Amniotic epithelial cell (primary cell): ENCODE results near the gene NPHS1.
A peak's percentile ranks its signal among the peaks of the same experiment; 100 is the strongest.
"Not testable (repeated sequence)": the region's sequence is repeated elsewhere in the genome, so short reads cannot be mapped to it uniquely, and the experiment has no call there.

Source experiments
- DNase-seq: peaks from one replicate; pipeline ENCODE4 v3.0.0-alpha.2; 2010; ENCODE audit warnings: low read depth

The NPHS1 gene, protein sequence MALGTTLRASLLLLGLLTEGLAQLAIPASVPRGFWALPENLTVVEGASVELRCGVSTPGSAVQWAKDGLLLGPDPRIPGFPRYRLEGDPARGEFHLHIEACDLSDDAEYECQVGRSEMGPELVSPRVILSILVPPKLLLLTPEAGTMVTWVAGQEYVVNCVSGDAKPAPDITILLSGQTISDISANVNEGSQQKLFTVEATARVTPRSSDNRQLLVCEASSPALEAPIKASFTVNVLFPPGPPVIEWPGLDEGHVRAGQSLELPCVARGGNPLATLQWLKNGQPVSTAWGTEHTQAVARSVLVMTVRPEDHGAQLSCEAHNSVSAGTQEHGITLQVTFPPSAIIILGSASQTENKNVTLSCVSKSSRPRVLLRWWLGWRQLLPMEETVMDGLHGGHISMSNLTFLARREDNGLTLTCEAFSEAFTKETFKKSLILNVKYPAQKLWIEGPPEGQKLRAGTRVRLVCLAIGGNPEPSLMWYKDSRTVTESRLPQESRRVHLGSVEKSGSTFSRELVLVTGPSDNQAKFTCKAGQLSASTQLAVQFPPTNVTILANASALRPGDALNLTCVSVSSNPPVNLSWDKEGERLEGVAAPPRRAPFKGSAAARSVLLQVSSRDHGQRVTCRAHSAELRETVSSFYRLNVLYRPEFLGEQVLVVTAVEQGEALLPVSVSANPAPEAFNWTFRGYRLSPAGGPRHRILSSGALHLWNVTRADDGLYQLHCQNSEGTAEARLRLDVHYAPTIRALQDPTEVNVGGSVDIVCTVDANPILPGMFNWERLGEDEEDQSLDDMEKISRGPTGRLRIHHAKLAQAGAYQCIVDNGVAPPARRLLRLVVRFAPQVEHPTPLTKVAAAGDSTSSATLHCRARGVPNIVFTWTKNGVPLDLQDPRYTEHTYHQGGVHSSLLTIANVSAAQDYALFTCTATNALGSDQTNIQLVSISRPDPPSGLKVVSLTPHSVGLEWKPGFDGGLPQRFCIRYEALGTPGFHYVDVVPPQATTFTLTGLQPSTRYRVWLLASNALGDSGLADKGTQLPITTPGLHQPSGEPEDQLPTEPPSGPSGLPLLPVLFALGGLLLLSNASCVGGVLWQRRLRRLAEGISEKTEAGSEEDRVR (N-terminal part only)

DNA sequence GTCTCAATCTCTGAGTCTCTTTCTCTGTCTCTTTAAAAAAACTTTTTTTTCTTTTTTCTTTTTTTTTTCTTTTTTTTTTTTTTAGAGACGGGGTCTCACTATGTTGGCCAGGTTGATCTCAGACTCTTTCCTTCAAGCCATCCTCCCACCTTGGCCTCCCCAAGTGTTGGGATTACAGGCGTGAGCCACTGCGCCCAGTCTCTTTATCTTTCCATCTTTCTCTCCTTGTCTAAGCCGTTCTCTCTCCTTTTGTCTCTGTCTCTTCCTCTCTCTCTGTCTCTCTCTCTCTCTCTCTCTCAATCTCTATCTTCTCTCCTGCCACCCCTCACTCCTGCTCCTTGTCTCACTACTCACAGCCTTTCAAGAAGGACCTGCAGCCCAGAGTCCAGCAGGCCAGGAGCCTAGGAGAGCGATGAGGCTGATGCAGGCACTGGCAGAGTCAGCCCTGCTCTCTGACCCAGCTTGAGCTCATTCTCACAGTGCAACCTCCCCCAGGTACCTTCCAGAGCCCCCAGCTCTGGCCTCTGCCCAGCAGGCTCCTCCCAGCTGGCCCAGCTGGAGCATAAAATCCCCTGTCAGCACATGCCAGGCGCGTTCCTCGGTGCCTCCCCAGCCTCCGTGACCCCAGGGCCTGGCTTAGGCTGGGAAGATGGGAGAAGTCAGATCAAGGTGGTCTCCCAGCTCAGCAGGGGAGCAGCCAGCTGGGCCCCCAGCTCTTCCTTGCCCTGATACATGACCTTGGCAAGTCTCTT lies at the start of gene NPHS1:
TSS of gene NPHS1 (minus strand) at position 476 of the 752 bp plus-strand sequence. CDS start 667 bp downstream, outside the sequence.
- no peak for DNase-seq

DNA sequence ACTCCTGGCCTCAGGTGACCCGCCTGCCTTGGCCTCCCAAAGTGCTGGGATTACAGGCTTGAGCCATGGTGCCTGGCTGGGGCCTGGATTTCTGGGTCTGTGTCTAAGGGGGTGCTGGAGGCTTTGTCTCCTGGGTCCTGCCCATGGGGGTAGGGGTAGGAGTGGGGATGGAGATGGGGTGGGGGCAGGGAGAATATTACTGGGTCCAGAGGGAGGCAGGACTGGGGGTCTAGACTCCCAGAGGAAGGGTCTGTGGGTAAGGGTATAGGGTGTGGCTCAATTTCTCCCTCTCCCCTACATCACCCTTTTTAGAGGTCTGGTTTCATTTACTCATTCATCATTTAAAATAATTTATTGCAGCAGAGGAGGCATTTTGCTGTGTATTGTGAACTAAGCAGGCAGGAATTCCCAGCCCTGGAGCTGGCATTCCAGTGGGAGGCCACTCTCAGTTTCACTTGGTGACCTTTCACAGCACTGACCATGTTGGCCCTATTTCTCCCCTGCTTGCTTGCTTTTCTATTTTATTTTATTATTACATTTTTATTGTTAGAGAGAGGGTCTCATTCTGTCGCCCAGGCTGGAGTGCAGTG lies 48.8 kb upstream of the NPHS1 start:
- DNase-seq, result peak; percentile 57

DNA sequence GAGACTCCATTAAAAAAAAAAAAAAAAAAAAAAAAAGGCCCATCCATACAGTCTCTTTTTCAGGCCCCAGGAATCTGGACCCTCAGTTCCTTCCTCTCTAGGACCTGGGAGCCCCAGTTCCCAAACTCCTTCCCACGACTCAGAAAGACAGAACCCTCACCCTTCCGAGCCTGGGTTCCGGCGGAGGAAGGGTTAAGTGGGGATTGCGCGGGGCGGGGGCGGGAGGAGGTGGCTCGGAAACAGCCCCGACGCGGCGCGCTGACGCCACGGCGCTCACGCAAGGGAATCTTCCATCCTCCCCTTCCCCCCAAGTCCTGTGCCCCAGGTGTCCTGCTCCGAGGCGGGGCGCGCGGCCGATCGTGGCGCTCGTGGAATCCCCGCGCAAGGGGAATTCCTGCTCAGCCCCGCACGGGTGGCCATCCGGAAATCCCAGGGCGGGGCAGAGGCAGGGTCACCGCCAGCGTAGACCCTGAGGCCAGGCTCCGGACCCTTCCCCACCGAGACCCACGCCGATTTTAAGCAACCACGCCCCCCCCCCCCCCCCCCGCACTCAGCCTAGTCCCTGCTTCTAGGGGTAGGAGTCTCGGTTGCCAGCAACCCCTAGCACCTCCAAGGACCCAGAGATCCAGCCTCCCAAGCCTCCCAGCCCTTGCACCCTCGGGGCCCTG lies 47.4 kb upstream of the NPHS1 start:
- DNase-seq, result peak; percentile 79

DNA sequence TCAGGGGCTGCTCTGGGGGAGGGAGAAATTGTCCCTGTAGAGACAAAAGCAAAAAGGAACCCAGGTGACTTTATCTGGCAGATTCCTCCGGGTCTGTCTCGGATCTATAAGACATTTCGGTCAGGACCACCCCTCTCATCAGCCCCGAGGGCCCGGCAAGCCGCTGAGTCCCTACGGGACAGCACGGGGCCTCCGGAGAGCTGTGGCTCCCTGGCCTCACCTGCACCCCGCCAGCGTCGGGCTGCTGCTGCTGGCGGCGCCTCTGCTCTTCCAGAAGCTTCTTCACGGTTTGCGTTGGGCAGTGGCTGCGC lies 46.1 kb upstream of the NPHS1 start:
- no peak for DNase-seq

DNA sequence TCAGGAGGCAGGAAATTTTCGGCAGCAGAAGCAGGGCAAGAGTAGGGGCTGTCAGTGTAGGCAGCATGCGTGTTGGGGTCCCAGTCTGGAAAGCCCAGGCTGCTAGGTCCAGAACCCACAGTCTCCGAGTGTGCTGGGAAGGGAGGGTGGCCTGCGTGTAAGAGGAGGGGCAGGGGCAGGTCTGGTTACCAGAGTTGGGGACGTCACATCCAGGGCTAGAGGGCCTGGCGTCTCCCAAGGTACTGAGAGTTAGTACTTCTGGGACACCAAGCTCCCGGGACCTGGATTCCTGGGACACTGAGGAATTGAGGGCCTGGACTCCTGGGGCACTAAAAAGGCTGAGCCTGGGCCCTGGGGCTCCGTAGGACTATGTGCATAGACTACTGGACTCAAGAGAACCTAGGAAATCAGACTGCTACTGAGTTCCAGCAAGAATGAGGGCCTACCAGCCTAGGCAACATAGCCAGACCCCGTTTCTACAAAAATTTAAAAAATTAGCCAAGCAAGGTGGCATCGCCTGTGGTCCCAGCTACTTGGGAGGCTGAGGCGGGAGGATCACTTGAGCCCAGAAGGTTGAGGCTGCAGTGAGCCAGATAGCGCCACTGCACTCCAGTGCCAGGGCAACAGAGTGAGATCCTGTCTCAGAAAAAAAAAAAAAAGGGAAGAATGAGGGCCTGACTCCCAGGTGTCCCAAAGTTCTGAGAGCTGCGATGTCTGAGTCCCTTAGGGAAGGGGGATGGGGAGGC lies 45.6 kb upstream of the NPHS1 start:
- no peak for DNase-seq

DNA sequence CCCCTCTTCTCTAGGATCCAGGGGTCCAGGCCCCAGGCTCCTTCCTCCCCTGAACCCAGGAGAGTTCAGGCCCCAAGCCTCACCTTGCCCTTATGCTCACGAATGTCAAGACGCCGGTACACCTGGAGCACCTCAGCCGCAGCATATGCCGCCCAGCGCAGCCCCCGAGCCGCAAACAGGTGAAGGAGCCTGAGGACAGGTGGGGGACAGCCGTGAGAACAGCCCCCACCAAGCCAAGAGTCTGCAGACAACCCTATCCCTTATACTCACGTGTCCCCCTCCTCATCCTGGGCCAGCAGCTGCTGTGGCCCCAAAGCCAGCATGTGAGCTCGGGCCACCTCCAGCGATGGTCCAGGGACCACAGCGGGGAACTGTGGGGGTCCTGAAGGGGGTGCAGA lies 44.3 kb upstream of the NPHS1 start:
- no peak for DNase-seq

DNA sequence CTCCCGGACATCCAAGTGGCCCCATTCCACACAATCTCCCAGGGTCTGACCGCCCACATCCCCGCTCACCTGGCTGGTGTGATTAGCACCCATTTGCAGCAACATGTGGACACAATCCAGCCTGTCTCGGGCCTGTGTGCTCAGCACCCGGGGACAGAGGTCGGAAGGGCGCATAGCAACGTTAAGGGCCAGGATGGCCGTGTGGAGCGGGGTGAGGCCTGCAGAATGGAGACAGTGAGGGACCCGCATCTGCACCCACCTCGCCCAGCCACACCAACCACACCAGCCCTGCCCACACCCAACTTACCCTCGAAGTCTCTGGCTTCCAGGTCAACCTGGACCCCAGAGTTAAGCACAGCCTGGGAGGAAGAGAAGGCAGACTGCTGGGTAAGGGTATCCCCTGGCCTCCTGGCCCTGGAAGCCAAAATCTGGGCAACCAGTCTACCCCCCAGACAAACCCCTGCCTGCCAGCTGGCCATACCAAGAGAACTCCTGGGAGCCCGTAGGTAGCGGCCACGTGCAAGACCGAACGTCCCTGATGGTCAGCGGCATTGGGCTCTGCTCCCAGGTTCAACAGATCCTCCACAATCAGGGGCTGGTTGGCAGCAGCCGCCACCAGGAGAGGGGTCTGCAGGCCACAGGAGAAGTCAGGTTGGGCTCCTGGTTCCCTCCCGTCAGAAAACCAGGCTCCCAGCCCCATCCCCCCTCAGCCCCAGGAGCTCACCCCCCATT lies 43.8 kb upstream of the NPHS1 start:
- no peak for DNase-seq

DNA sequence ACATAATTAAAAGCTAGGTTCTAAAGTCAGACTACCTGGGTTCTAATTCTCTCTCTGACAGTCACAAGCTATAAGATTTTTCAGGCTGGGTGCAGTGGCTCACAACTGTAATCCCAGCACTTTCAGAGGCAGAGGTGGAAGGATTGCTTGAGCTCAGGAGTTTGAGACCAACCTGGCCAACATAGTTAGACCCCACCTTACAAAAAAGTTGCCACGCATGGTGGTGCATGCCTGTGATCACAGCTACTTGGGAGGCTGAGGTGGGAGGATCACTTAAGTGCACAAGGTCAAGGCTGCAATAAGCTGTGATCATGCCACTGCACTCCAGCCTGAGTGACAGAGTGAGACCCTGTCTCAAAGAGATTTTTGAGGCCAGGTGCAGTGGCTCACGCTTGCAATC lies 42.0 kb upstream of the NPHS1 start:
- no peak for DNase-seq

DNA sequence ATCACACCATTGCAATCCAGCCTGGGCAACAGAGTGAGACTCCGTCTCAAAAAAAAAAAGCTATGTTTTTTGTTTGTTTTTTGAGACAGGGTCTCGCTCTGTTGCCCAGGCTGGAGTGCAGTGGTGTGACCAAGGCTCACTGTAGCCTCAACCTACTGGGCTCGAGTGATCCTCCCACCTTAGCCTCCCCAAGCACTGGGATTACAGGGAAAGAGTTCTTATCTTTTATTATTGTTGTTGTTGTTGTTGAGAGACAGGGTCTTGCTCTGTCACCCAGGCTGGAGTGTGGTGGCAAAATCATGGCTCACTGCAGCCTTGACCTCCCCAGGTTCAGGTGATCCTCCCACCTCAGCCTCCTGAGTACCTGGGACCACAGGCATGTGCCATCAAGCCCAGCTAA lies 39.5 kb upstream of the NPHS1 start:
- DNase-seq, result not testable (repeated sequence)

DNA sequence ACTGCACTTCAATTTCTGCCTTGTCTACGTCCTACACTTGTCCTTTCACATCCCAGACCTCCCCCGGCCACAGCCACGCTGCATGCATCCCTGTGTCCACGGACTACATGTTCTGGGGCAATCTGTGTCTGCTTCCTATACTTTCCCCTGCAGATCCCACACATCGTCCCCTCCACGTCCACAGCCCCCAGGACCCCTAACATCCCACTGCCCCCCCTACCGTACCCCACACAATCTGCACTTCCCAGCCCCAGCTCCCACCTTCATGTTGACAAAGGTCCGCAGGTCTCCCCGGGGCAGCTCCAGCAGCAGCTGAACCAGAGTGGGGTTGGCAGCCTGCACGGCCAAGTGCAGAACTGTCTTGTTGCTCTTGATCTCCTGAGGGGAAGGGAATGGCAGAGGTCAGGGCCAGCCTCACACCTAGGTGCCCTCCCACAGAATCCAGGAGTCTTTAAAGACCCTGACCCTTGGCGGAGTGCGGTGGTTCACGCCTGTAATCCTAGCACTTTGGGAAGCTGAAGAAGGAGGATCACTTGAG lies 37.9 kb upstream of the NPHS1 start:
- no peak for DNase-seq

DNA sequence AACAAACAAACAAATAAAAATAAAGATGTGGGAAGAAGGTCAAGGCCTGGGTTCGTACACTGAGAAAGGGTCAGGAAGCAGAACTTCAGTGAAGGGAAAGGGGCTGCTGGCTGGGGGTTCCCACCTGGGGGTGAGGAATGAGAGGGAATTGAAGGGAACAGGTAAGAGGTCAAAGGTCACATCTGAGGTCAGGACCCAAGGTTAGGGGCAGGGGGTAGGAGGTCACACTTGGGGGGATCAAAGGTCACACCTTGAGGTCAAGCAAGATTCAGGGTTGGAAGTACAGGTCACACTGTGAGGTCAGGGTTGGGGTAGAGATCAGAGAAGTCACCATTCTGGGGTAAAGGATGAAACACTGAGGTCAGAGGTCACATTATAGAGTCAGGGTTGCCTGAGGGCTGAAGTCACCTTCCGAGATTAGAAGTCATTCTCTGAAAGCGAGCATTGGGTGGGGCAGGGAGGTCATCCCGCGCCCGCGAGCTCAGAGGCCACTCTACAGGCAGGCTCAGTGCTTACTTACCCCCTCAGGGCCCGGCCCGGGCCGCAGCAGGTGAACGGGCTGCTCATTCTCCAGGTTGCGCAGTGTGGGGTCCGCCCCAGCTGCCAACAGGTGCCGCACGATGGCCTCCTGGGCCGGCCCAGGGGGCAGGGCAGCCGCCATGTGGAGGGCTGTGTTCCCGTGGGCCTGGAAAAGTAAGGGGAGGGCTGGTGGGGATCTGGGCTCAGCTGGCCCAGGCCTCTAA lies 37.2 kb upstream of the NPHS1 start:
- no peak for DNase-seq

DNA sequence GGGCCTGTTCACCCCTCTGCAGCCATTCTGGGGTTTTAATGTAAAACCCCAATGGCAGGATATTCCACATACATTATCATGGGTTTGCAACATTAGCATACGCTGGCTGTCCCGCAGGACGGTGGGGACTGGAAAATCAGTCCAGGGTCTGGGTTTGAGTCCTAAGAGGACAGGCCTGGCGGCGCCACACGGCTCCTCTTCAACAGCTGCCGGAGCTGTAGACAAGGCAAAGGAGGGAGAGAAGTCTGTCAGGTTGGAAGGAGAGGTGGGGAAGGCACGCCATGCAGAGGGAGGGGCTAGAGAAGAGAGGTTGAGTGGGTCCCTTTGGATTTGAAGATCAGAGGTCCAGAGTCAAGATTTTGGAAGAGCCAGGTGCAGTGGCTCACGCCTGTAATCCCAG lies 36.1 kb upstream of the NPHS1 start:
- DNase-seq, result no peak

DNA sequence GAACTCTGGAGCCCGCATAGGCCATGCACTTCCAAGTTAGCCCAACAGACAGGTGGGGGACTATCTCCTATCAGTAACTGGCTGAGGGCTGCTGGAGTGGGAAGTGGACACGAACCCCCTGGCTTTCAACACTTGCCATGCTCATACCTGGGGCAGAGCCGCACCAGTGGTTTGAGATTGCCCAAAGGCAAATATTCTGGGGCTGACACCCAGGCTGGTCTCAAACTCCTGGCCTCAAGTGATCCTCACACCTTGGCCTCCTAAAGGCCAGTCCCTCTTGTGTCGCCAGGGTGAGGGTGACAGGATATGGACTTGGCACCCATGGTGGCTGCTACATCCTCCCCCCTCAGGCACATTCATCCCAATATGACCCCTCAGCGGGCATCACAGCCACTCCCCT lies 34.9 kb upstream of the NPHS1 start:
- DNase-seq, result no peak

DNA sequence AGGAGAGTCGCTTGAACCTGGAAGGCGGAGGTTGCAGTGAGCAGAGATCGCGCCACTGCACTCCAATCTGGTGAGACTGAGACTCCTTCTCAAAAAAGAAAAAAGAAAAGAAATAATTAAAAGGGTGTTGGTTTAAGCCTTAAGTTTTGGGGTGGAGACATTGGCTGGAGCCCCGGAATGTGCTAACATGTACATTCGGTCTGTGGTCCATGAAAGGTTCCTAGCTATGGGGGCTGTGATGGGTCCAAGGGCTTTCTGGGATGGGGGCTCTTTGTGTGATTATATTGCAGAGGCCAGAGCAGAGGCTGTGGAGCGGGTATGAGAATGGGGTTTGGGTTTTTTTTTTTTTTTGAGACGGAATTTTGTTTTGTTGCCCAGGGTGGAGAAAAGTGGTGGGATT lies 33.6 kb upstream of the NPHS1 start:
- DNase-seq, result no peak

DNA sequence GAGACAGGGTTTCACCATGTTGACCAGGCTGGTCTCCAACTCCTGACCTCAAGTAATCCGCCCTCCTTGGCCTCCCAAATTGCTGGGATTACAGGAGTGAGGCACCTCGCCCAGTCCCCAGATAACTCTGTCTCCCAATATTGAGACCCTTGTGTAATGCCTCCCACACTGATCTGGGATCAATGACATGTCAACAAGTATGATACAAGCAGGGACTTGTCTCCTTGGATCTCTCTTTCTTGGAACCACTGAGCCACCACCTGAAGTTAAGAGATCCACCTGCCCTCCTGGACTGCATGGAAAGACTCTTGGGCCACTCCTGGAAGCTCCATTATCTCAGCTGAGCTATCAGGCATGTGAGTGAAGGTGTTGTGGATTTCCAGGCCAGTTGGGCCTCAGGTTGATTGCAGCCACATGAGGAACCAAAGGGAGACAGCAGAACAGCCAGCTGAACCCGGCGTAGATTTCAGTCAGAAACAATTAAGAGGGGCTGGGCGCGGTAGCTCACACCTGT lies 33.0 kb upstream of the NPHS1 start:
- DNase-seq, result no peak

DNA sequence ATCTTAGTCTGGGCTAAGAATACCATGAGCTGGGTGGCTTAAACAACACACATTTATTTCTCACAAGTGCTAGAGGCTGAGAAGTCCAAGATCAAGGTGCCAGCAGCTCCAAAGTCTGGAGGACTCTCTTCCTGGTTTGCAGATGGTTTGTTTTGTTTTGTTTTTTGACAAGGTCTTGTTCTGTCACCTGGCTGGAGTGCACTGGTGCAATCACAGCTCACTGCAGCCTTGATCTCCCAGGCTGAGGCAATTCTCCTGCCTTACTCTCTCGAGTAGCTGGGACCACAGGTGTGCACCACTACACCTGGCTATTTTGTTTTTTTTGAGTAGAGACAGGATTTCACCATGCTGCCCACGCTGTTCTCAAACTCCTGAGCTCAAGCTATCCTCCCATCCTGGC lies 31.6 kb upstream of the NPHS1 start:
- DNase-seq, result no peak

DNA sequence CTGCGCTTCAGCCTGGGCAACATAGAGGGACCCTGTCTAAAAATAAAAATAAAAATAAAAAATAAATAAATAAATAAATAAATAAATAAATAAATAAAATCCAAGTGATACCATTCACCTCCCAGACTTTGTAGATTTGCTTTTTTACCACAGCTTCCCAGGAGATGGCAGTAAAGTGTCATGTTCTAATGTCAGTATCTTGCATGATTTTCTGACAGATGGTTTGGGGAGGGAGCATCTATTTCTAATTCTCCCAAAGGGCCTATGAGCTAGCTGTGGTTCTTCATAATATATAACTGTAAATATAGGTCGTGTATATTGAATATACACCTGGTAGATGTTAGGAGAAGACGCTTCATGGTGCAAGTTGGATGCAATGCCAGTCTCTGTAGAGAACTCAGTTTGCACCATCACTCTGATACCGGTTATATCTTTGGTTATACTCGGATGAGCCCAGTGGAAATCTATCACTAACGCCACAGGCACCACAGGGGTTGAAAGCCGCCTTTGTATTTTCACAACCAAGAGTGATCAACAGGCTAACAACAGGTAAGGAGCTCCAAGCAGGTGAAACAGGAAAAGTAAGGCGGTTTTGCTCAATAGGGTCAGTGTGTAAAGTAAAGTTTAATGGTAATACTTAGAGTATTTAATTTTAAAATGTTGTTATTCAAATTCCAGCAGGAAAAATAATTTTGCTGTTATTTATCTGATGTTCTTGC lies 30.0 kb upstream of the NPHS1 start:
- DNase-seq, result peak; percentile 76

DNA sequence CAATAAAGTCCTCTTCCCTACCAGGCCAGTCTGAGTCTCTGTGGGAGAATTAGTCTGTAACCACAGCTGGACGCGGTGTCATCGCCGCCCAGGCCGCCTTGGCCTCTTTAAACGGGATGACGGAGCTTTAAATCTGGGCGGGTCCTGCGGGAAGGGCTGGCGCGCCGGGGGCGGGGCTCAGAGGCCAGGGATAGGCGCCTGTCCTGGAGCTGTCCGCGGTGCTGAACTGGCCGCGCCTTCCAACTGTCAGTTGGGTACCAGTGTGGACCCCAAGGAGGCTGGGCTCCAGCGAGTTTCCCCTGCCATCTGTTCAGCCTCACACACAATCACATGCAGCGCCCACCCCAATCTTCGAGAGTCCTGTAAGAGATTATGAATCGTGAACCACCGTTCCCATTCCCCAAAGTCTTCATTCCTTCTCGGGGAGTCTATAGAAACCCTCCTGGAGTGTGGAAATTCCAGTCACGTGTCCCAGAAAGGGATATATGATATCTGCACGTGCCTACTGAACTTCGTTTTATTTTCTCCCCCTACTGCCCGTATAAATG lies 27.5 kb upstream of the NPHS1 start:
- peak; percentile 83 for DNase-seq
